Measurements from ENCODE around the gene SUGCT. TPM values are rescaled to one million over a fixed set of nuclear protein-coding genes. Genes with fewer than 3 reads are reported as not detected.

The SUGCT gene
- total and polyA plus RNA-seq, 2 of the 8 experiments (the other 6 are each of a cell fraction or from before 2014, with no cell fraction given): 2.8 to 5.4 TPM

DNA sequence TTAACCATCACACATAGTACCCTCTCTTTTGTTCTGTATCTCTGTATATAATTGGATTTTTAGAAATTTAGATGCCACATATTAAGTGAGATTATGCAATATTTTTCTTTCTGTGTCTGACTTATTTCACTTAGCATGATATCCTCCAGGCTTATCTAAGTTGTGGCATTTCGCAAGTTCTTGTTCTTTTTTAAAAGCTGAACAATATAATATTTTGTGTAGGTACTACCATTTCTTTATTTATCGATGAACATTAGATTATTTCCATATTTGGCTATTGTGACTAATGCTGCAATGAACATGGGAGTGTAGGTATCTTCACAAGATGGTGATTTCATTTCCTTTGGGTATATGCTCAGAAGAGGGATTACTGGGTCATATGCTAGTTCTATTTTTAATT, 295.0 kb downstream of the SUGCT start:
- Histone ChIP-seq H3K9me3 (ENCODE audit: insufficient read depth in 2 of 2, low read depth in 1 of 2, low read length in 1 of 2) (no peaks in the 10 kb centered on the region), H3K23me2 (ENCODE audit: low read depth, low read length) (no peaks in the 10 kb centered on the region), H3K79me2 (ENCODE audit: control insufficient read depth in 1 of 2, insufficient read depth in 2 of 2, low read length in 2 of 2) (no peaks in the 10 kb centered on the region), H4K20me1 (replicated peaks in 1 of 2; ENCODE audit: control insufficient read depth in 1 of 2, insufficient read depth in 2 of 2, low read length in 2 of 2) (no peaks in the 10 kb centered on the region), H3K4me2 (ENCODE audit: insufficient read depth in 1 of 2, low read depth in 2 of 2, low read length in 2 of 2) (no peak overlapping the region), H2BK12ac (ENCODE audit: low read depth, low read length) (no peak overlapping the region), H3K36me3 (ENCODE audit: control insufficient read depth in 2 of 4, insufficient read depth in 4 of 4, low read length in 3 of 4) (no peaks in the 10 kb centered on the region), H3K23ac (ENCODE audit: insufficient read length) (no peak overlapping the region), H3K4ac (replicated peaks; ENCODE audit: insufficient read length, low read depth, low read length) (no peak overlapping the region), H4K5ac (ENCODE audit: insufficient read length, low read depth, low read length) (no peak overlapping the region), H3K27ac (ENCODE audit: low read depth, low read length) (no peak overlapping the region), H4K91ac (replicated peaks; ENCODE audit: insufficient read length, low read length) (no peak overlapping the region), H3K4me1 (replicated peaks in 1 of 4; ENCODE audit: control insufficient read depth in 3 of 4, insufficient read depth in 4 of 4, low read length in 3 of 4) (no peaks in the 10 kb centered on the region), H2BK5ac (ENCODE audit: low read depth, low read length) (no peak overlapping the region), H3K14ac (ENCODE audit: insufficient read length) (no peak overlapping the region), H2AK5ac (ENCODE audit: low read depth, low read length) (no peak overlapping the region), H3K18ac (ENCODE audit: extremely low read depth, low read length) (no peak overlapping the region), H3K4me3 (ENCODE audit: extremely low read depth in 1 of 4, insufficient read depth in 2 of 4, low read depth in 3 of 4, low read length in 4 of 4) (no peak overlapping the region), H3K56ac (replicated peaks; ENCODE audit: insufficient read length, low read depth, low read length) (no peak overlapping the region), H2BK15ac (ENCODE audit: low read length) (no peak overlapping the region), H2BK20ac (ENCODE audit: low read length) (no peak overlapping the region), H2BK120ac (replicated peaks; ENCODE audit: low read depth, low read length) (no peak overlapping the region), H2AFZ (ENCODE audit: low read length) (no peak overlapping the region), H3K79me1 (ENCODE audit: low read depth, low read length) (no peaks in the 10 kb centered on the region), H3K9ac (replicated peaks in 1 of 4; ENCODE audit: extremely low read depth in 1 of 4, low read depth in 3 of 4, low read length in 3 of 4) (no peak overlapping the region), H4K8ac (ENCODE audit: extremely low read depth, insufficient read depth, low read length) (no peak overlapping the region), H3K27me3 (replicated peaks in 1 of 4; ENCODE audit: control insufficient read depth in 3 of 4, extremely low read depth in 1 of 4, insufficient read depth in 3 of 4, low read length in 3 of 4) (no peaks in the 10 kb centered on the region)
- DNase-seq (ENCODE audit: low read depth in 1 of 2, low spot score in 2 of 2) (no peak), FAIRE-seq (no peak)
- WGBS, 2 experiments (ENCODE audit: extremely low coverage in 1 of 2, insufficient coverage in 1 of 2, insufficient read length in 1 of 2, insufficient replicate concordance in 2 of 2, low coverage in 1 of 2, low lambda C conversion rate in 2 of 2, missing lambda C conversion rate in 1 of 2): 92% methylated on average over 2 of the region's 2 CpGs; no CpG with 5 or more reads in 1 of the 2 experiments
- ChIA-PET CTCF (ENCODE audit: partially characterized antibody) (no interaction called here), POLR2A (ENCODE audit: partially characterized antibody) (interaction anchor here (0.7 kb wide), 1 partner anchor 90 kb away, joined by 3 read pairs; no protein-coding TSS in a partner anchor)
- TF ChIP-seq SIN3A (conservative IDR thresholded peaks at IDR 0.05 in 1 of 2, IDR thresholded peaks at IDR 0.05 in 1 of 2; ENCODE audit: low read depth in 1 of 2, low read length in 2 of 2): no peak
- no peak for TF ChIP-seq KDM4A (IDR thresholded peaks at IDR 0.05; ENCODE audit: low read depth, low read length, severe bottlenecking)
- no peak for TF ChIP-seq CHD1 (IDR thresholded peaks at IDR 0.05; ENCODE audit: low read depth, low read length)
- no peak for TF ChIP-seq POLR2AphosphoS5 (IDR thresholded peaks at IDR 0.05; ENCODE audit: low read depth, low read length)
